CD1c-positive myeloid dendritic cell (primary cell): ENCODE data around the gene VSTM4.

Experiments
- DNase-seq: peaks from one replicate; pipeline ENCODE4 v3.0.0-alpha.2; 2016; ENCODE audit errors: extremely low spot score

The VSTM4 gene, protein sequence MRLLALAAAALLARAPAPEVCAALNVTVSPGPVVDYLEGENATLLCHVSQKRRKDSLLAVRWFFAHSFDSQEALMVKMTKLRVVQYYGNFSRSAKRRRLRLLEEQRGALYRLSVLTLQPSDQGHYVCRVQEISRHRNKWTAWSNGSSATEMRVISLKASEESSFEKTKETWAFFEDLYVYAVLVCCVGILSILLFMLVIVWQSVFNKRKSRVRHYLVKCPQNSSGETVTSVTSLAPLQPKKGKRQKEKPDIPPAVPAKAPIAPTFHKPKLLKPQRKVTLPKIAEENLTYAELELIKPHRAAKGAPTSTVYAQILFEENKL

DNA sequence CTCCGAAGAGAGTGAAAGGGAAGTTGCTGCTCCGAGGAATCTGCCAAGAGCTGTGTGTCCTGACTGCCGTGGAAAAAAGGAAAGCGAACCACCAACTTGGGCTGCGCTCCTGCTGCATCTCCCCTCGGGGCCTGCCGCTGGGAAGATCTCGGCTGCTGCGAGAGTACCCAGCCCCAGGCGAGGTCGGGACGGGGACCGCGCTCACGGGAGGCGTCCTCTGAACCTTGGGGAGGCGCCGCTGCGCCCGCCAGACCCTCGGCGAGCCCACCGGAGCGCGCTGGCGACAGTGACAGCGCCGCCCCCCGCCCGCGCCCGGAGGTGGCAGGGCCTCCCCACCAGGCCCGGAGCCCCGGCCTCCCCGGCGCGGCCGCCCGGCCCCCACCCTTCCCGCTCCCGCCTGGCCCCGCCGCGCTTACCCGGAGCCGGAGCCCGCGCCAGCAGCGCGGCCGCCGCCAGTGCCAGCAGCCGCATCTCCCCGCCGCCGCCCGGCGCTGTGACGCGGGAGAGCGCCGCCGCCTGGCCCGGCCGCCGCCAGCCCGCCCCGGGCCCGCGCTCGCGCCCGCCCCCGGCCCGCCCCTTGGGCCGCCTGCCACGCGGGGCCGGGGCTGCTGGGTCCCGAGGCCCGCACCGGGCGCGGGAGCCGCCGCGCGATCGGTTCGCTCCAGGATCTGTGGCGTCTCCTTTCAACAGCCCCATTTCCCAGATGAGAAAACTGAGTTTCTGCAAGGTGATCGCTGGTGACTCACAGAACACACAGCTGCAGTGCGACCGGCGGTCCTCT is at the start of gene VSTM4:
VSTM4 (minus strand) TSS at position 508 of the 781 bp plus-strand sequence; CDS start at position 471, 37 bp downstream.
- DNase-seq, result peak; percentile 13

DNA sequence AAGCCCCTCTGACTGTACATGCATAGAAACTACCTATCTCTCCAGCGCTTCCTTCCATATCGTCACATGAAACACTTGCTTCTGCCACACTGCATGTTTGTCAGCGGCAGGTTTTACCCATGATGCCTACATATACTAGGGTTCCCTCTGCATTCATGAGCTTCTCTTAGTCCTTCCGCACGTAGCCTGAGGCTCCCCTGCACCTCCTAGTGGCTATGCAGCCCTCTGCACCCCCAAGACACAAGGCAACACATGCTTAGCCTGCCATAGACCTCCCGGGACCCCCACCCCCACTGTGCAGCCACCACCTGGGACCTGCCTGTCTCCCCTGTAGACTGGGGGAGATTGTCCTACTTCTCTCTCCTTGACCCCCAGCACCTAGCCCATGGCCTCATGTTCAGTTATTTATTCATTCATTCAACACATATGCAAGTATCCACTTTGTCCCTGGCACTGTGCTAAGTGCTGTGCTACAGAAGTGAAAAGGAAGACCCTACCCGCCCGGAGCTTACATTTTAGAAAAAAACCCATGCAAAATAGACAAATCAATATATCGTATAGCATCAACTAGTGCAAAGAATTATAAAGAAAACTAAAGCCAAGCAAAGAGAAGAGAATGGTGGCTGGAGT is 49.4 kb upstream of the VSTM4 start:
- peak; percentile 44 for DNase-seq

DNA sequence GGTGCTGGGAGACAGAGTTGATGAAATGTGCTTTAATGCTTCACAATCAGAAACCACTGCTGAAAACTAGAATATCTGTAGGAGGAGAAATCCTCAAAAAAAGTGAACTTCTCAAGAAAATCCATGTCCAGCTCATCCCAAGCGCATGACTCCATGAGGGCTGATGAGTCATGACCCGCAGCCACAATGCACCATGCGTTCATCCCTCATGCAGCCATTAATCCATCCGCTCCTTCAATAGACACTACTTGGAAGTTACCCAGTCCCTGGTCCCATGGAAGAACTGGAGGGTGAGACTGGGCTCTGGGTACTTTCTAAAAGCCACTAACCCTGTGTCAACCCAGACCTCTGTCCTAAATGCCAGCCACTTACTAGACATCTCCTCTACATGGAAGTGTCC is 48.4 kb upstream of the VSTM4 start:
- DNase-seq, result peak; percentile 82

DNA sequence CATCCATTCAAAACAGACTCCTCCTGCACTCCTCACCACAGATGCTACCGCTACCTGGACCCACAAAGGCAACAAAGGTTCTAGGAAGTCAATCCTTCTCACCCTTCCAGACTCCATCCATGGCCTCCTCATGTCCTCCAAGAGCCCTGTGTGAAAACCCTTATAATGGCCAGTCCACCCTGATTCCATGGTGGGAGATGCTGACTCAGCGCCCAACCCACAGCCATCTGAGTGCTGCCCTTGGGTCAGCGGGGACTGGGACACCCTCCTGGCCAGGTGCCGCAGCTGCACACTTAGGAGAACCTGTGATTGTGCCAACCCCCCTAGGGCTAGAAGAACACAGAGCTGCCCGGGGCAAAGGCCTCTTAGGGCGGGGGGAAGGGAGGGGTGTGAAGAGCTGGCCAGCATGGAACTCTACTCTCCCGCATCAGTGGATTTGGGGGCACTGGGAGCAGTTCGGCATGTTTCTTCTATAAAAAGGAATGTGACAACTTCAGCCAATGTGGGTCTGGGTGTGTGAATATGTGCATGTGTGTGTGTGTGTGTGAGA is 47.5 kb upstream of the VSTM4 start:
- DNase-seq, result no peak

DNA sequence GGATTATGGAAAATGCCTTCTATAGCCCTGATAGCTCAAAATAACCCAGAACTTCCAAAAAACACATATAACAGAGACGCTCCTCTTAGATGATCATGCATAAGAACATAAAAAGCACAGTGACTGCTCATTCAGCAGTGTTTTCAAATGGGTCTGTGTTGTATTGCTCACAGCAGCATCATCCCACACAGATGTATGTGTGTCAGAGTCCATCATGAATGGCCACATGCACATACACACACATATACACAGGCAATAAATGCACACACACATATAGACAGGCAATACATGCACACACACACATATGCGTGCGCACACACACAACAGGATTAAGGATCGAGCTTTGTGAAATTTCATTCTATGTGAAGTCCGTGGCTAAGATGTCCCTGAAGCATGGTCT is 46.7 kb upstream of the VSTM4 start:
- DNase-seq, result no peak

DNA sequence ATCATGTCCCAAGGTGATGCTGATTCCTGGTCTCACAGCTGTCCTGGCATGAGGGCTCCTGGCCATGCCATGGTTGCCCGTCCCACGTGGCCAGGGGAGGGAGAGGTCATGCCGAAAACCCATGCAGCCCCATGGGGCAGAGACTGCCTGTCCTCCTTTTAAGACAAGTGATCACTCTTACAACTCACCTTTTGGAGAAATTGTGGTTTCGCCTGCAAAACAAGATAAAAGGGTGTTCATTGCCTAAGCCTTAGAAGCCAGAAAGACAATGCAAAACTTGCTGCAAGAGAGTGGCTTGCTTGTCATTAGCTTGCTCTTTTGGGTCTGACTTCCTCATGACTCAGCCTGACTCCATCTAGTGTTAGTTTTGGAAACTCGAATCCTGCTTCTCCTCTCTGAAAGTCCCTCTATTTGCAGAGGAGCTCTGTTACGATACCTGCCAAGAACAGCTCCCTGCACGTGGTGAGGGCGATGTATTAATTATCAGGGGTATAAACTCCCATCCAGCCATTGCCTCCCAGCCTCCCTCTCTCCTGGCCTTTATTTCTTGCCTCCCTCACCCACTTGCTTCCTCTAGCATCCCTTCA is 46.2 kb upstream of the VSTM4 start:
- DNase-seq, result peak; percentile 38

DNA sequence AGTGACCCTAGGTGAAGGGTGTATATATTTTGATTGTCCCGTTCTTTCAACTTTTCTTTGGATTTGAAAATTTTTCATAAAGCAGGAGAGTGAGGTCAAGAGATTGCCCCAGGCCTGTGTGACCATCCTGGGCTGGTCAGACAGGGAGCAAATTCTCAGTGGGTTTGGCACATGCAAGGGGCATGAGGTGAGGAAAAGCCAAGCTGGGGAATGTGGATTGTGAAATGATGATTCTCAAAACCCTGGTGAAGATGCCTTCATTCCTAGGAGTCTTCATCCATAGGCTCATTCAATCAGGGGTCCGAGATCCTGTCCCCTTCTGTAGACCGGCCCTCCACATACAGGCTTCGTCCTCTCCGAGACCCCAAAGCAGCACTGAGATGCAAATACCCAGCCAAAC is 45.5 kb upstream of the VSTM4 start:
- no peak for DNase-seq

DNA sequence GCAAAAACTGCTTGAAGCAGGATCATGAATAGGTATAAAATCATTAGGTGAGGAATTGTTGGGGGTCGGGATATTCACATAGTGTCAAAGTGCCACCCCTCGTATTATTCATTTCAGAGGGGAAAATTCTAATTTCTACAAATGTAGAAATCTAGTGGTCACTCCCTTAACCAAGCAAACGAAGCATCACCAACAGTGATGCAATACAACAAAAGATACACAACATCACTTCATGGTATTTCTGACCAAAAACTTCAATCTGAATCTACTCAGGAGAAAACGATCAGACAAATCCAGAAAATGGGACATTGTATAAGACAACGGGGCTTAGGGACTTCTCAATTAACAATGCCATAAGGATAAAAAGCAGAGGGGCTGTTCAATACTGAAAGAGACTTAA is 44.8 kb upstream of the VSTM4 start:
- no peak for DNase-seq

DNA sequence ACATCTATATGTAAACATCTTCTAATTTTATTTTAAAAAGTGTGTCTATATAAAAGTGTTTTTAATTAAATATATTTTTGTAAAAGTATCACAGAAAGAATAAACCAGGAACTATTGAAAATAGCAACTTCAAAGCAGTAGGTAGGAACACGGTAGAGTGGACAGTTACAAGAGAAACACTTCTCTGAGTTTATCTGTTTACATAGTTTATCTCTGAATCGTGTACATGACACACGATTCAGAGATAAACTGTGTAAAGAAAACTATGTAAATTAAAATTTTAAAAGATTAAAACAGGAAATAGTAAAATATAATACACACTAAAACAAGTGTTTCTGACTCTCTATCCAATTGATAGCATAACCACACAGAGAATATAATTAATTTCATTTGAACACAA is 43.6 kb upstream of the VSTM4 start:
- no peak for DNase-seq

DNA sequence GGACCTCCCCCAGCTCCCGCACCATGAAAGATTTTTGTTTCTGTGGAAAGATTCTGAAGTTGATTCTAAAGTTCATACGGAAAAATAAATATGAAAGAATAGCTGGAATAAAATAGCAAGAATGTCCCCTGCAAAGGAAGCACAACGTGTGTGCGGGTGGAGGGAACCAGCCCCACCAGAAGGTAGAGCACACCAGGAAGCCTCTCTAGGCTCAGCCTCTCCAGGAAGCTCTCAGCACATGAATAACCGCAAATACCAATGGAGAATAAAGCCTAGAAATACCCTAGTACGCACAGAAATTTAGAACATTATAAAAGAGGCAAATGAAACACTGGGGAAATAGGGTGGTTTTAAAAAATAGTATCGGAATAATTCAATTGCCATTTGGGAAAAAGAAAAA is 43.1 kb upstream of the VSTM4 start:
- DNase-seq, result no peak

DNA sequence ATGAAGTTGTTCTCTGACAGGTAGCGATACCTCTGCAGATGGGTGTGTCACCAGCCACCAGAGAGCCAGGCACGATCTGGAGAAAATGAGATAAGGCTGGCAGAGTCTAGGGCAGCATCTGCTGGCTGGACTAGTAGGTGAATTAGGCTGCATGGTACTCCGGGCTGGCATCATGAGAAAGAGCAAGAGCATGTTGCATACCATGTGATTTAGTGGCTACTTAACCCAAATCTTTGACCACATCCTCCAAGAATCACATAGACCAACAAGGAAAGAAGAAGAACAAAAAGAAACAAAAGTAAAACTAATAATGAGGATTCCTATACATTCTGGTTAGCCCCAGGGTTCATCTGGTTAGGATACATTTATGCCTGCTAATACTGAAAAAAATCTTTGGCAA is 41.9 kb upstream of the VSTM4 start:
- no peak for DNase-seq

DNA sequence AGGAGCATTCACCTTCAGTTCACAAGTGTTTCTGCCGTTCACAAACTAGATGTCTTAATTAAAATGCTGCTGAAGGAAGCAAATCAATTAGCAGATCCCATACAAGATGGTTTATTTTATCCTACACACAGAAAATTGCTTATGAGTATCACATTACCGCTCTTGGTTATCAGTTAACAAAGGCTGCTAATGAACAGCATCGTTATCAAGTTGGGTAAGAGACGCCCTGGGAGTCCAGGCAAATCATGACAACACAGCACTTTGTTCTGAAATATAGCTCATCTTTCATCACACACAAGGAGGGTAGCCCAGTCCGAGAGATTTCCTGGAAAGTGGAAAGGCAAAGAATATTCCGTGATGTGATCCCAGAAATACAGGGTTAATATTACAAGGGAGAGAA is 39.3 kb upstream of the VSTM4 start:
- no peak for DNase-seq

DNA sequence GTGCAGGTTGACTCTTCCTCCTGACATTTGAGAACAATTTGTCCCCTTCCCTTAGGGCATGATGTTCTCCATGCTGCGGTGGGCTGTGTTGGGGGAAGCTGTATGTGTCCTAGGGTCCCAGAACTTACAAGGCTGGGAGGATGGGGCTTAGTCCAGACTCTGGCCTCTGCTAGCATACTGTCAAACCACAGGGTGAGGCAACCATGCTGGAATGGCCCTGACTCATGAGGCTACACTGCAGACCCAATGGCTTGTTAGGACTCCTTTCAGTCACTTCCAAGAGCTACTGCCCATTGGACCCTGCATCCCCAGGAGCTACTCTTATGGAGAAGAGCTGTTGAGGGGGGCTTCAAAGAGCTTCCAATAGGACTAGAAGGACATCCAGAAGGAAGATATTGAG is 38.6 kb upstream of the VSTM4 start:
- DNase-seq, result no peak

DNA sequence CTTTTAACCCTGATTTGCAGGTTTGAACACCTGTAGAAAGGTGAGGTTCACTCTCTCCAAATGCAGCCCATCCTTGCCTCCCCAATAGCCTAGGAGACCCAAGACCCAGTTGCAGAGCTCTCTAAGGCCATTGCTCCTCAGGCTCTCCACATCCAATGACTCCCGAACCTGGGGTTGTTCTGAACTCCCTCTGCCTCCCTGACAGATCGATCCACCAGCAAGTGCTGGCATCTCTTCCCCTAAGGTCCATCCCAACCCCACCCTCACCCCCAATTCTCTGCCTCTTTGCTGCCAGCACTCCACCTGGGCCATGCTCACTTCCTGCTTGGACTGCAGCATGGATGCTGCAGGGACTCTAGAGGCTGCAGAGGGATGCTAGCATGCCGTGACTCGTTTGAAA is 37.8 kb upstream of the VSTM4 start:
- no peak for DNase-seq

DNA sequence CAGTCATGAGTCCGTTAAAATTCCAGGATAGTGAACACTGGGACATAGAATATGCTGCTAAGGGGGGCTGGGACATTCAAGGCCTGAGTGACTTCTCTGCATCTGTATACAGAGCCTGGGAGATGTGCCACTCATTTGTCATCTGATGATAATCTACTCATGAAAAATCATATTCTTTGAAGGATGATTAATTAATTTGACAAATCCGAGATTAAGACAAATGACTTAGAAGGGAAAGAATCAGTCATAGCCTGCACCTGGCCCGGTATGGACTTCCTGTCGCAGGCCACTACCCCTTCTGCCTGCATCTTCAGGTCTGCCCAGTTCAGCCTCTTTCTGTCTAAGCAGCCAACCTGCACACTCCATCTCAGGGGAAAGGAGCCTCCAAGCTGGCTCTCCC is 37.3 kb upstream of the VSTM4 start:
- no peak for DNase-seq

DNA sequence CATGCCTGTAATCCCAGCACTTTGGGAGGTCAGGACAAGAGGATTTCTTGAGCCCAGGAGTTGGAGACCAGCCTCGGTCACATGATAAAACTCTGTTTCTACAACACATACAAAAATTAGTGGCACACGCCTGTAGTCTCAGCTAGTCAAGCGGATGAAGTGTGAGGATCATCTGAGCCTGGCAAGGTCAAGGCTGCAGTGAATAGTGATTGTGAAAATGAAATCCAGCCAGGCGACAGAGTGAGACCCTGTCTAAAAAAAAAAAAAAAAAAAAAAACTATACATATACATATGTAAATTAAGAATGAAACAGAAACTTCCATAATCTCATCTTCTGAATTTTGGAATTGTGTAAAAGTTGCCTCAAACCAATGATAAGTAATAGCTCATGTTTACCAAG is 36.7 kb upstream of the VSTM4 start:
- no peak for DNase-seq

DNA sequence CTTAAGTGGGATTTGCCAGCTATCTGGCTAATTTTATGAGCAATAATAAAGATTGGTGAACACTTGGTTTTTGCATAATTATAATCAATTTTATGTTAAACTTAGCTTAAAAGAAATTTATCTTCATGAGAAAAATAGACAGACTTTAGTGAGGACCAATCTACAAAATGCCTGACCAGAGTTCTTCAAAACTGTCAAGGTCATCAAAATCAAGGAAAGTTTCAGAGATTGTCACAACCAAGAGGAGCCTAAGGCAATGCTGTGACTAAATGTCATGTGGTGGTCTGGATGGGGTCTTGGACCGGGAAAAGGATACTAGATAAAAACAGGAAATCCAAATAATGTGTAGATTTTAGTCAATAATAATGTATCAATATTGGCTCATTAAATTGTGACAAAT is 36.2 kb upstream of the VSTM4 start:
- DNase-seq, result no peak

DNA sequence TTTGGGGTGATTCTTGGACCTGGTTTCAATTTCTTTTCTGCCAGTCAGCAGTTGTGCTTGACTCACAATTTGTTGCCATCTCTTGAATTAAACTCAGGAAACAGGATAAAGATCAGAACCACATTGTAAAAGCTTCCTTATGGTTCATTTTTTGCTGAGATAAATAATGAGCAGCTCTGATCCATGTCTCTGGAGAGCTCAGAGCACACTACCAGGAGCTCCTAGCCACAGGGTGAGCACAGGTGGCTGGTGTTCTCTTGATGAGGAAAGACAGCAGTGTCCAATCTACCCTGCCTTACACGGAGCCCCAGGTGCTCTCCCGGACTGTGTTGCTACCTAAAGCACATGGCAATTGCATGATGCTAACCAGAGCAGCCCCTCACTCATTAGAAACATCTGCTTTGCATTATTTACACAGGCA is 35.7 kb upstream of the VSTM4 start:
- DNase-seq, result no peak

DNA sequence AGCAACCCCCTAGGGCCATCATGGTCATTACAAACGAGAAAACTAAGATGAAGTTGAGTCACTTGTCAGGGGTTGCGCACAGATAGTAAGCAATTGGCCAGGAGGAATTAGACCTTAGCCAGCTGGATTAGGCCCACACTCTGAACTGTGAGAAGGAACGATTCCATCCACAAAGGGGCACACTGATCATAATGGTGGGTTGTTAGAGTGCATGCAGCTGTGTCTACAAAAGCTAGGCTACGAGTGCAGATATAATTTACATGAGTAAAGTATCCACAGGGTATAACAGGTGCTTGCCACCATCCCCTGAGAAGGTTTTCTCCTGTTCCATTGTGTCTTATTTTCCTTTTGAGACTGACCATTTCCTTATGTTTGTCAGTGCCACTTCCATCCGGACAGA is 35.1 kb upstream of the VSTM4 start:
- DNase-seq, result no peak

DNA sequence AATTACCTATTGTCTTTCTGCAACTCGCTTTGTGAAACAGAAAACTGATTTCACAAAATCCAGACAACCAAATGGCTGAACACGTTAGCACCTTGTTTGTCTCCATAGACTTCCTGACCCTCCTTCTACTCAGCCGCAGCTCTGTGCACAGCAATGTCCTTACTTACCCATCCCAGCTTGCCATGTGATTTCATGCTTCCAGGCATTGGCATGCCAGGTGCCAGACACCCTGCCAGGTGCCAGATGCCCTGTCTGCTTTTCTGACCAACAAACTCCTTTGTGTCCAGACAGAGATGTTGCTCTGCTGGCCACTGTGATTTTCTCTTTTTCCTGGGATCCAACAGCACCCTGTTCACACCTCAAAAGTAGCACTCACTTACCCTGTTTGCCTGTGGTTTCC is 34.6 kb upstream of the VSTM4 start:
- no peak for DNase-seq

DNA sequence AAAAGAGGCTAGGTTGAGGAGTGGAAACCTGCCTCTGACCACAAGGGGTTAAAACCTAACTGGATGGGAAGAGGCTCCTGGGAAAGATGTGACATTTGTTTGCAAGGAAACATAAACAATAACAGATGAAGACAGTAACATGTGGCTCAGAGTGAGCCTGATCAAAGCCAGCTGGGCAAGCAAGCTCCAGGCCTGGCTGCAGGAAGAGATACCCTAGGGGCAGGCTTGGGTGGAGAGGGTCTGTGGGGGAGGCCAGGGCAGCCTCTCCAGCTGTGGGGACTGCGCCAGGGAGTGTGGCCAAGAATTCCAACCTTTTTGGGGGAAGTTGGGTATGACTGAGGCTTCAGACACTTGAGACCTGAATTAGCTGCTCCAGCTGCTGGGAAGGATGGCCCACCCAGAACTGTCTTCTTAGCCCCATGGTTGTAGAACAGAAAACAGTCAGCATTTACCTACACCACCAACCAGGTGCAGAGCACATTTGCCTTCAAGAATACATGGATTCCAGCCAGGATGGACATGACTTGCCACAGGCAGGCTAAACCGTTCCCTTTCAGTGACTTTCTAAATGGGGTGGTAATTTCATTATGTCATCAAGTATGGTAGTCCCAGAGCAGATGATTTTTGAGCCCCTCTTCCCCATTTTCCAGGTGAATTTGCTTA is 28.9 kb upstream of the VSTM4 start:
- no peak for DNase-seq

DNA sequence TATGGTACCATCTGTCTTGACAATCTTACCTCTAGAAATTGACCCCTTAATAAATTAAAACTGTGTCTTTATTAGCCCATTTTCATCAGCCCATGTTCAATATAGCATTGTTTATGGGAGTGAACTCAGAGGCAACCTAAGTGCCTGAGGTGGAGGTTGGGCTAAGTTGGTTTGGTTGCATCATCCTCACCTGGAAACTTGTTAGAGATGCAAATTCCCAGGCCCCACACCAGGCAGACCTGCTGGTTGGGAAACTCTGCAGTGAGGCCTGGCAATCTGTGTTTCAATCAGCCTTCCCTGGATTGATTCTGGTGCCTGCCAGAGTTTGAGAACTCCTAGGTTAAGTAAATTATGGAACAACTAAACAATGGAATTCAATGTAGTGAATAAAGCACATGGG is 27.9 kb upstream of the VSTM4 start:
- DNase-seq, result no peak
